Activated CD8-positive, alpha-beta memory T cell treated with anti-CD3 and anti-CD28 coated beads for 48 hours (primary cell): ENCODE data around the gene MGLL.
"Not testable (repeated sequence)": the region's sequence is repeated elsewhere in the genome, so short reads cannot be mapped to it uniquely, and the experiment has no call there.

ENCODE experiments used
- DNase-seq, 3 experiments: peaks; one replicate each; pipeline ENCODE4 v3.0.0-alpha.2; 2020; ENCODE audit warnings: low read depth in 2 of 3, low spot score in 2 of 3

Gene MGLL

DNA sequence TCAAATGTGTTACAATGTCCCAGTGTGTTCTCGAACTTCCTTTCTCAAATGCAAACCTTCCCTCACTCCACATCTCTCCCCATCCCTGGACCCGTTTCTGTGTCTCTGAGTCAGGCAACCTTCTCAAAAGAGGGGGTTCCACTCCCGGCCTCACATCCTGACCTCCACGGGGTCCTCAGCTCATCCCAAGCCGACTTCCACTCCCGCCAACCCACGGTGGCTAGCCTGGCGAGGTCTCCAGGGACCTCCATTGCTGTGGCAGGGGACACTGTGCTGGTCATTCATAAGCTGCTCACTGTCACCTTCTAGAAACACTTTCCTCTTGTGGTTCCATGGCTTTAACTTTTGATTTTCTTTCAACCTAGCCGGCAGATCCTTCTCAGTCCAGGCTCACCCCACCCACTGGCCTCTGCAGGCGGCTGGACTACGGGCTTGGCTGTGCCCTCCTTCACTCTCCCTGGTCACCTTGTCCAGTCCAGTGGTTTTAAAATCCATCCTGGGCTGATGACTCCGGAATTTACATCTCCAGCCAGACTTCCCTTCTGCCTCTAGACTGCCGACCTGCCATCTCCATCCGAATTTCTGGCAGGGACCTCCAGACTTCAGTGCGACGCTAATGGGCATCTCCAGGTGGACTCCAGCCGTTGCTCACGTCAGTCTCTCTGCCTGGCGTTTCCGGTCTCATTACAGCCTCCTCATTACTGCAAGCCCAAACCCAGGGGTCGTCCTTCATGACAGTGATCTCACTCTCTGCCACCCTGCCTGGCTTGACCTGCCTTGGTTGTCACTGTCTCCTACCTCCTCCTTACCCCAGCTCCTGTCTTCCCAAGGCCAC lies 129.6 kb downstream of the MGLL start:
- DNase-seq, result no peak

GRCh38 chr3:127691974-127692373 lies 130.3 kb downstream of the MGLL start:
- DNase-seq, result no peak

- DNase-seq, result no peak
These were observed 130.8 kb downstream of the MGLL start for GRCh38 chr3:127691489-127691888.

GRCh38 chr3:127690823-127691452 lies 131.4 kb downstream of the MGLL start:
- no peak for DNase-seq

DNA sequence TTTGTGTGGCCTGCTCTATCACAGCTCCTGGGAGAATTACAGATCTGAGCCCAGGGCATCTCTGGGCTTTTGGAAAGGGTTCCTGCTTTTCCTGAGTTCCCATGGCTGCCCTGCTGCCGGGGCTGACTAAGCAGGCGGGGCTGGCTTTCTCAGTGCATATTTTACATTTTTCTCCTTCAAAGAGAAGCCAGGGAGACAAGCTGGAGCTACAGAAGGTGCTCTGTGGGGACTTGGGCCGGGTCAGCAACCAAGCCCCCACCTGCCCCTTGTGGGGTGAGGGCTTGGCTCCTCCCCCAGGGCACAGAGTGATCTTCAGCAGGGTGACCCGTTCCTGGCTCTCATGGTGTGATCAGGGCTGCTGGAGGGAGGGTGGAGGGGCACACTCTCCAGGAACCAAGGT lies 132.2 kb downstream of the MGLL start:
- DNase-seq, result no peak

DNA sequence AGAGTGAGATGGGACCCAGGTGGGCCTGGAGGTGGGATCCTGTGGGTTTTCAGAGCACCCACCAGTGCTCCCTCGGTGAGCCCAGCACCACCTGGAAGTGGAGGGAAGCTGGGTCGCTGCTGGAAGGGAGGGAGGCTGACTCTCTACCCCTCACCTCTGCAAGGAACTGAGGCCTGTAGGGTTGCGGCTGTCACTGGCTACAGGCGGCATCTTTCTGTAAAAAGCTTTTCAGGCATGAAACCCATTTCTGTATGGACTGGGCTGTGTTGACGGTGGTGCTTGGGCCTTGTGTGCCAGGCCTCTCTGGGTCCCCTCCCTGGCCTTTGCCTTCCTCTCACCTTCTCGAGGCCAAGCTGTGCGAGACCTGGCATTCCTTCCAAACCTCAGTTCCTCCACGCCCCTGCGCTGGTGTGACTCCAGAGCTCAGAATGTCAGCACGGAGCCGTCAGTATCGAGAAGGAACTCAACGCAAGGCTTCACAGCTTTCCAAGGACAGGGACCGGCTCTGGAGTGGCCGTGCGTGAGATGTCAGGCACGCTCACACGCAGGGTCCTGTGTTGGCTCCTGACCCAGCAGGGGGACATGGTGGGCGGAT lies 133.0 kb downstream of the MGLL start:
- DNase-seq, result no peak

GRCh38 chr3:127688416-127689265 lies 133.7 kb downstream of the MGLL start:
- no peak for DNase-seq

GRCh38 chr3:127688022-127688415 lies 134.3 kb downstream of the MGLL start:
- DNase-seq, result no peak

- DNase-seq, result no peak
These were observed 135.0 kb downstream of the MGLL start for GRCh38 chr3:127687228-127687737.

- DNase-seq, result no peak
These were observed 135.8 kb downstream of the MGLL start for GRCh38 chr3:127686512-127686894.

GRCh38 chr3:127685708-127686511 lies 136.4 kb downstream of the MGLL start:
- no peak for DNase-seq

- no peak for DNase-seq
These were observed 137.2 kb downstream of the MGLL start for GRCh38 chr3:127684871-127685707.

- no peak for DNase-seq
These were observed 139.8 kb downstream of the MGLL start for GRCh38 chr3:127682561-127682960.

DNA sequence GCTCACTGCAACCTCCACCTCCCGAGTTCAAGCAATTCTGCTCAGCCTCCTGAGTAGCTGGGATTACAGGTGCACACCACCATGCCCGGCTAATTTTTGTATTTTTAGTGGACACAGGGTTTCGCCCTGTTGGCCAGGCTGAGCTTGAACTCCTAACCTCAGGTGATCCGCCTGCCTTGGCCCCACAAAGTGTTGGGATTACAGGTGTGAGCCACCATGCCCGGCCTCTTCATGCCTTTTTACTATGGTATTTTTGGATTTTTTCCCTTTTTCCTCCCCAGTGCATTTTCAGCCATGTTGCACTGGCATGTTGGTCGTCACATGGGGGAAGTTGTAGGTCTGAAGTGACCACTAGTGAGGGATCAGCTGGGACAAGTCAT lies 140.2 kb downstream of the MGLL start:
- DNase-seq, result not testable (repeated sequence)

- no peak for DNase-seq
These were observed 141.5 kb downstream of the MGLL start for GRCh38 chr3:127680798-127681221.

GRCh38 chr3:127680146-127680661 lies 142.1 kb downstream of the MGLL start:
- no peak for DNase-seq

GRCh38 chr3:127679534-127680145 lies 142.7 kb downstream of the MGLL start:
- no peak for DNase-seq

- DNase-seq, result no peak
These were observed 143.4 kb downstream of the MGLL start for GRCh38 chr3:127678611-127679533.
